ENCODE measurements around the gene ALKBH6.

DNA sequence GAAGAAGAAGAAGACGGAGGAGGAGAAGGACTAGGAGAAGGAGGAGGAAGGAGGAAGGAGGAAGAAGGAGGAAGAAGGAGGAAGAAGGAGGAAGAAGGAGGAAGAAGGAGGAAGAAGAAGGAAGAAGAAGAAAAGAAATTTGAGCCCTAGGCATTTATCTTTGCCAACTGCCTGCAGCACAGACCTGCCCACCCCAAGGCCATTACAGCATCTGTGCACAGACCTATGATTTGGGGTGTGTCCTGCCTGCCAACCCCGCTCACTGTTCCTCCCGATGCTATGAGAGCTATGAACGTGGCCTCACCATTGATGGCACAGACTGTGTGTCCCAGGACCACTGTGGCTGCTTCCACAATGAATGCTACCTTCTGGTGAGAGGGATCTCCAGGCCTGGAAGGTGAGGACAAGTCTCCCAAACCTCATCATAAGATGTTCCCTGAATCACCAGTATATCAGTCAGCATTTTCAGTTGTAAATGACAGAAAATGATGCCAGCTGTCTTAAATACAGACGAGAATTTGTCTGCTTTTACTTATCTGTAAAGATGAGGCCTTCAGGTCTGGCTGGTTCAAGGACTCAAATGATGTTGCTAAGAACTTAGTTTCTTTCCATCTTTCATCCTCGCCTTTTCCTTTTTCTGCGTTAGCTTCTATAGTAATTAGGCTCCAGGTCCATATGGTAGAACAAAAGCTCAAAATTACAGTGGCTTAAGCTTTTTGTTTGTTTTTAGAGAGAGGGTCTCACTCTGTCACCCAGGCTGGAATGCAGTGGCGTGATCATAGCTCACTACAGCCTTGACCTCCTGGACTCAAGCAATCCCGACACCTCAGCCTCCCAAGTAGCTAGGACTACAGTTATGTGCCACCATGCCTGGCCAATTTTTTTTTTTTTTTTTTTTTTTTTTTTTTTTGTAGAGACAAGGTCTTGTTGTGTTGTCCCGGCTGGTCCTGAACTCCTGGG is 23.0 kb downstream of the ALKBH6 start:
- TF ChIP-seq, protein P1, sequence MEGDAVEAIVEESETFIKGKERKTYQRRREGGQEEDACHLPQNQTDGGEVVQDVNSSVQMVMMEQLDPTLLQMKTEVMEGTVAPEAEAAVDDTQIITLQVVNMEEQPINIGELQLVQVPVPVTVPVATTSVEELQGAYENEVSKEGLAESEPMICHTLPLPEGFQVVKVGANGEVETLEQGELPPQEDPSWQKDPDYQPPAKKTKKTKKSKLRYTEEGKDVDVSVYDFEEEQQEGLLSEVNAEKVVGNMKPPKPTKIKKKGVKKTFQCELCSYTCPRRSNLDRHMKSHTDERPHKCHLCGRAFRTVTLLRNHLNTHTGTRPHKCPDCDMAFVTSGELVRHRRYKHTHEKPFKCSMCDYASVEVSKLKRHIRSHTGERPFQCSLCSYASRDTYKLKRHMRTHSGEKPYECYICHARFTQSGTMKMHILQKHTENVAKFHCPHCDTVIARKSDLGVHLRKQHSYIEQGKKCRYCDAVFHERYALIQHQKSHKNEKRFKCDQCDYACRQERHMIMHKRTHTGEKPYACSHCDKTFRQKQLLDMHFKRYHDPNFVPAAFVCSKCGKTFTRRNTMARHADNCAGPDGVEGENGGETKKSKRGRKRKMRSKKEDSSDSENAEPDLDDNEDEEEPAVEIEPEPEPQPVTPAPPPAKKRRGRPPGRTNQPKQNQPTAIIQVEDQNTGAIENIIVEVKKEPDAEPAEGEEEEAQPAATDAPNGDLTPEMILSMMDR (IDR thresholded peaks at IDR 0.05) = no peak
- TF ChIP-seq POLR2A (IDR thresholded peaks at IDR 0.05) = no peak

Data from lower leg skin (tissue), 3 donors.